Gastrocnemius medialis (tissue), 4 donors: Measurements from ENCODE around the gene KRT2. TPM values are rescaled to one million over a fixed set of nuclear protein-coding genes. Genes with fewer than 3 reads are reported as not detected.

ENCODE experiments used
- ATAC-seq, 2 donors: fragments of 150-250 bp; one replicate each; pipeline ENCODE4 v1.9.1; 2016
- DNase-seq, 2 donors: peaks; one replicate each; pipeline ENCODE4 v3.0.0-alpha.2; 2019
- H3K27ac ChIP-seq, 4 donors: fragments of 200-600 bp; sonication (generic); 1 replicate in 1 of 4; 2 replicates in 3 of 4; pipeline ENCODE4 v1.5.1; 2016 to 2018; ENCODE audit warnings: mild to moderate bottlenecking in 2 of 4, moderate library complexity in 1 of 4
- H3K27me3 ChIP-seq, 3 donors: fragments of 200-600 bp; sonication (generic) in 2 of 3; 1 replicate in 1 of 3; 2 replicates in 2 of 3; pipeline versions ENCODE4 v1.5.1 to v1.6.0; 2016 to 2019; ENCODE audit warnings: mild to moderate bottlenecking in 1 of 3, moderate library complexity in 1 of 3
- H3K36me3 ChIP-seq, 2 donors: fragments of 200-600 bp; sonication (generic) in 1 of 2; one replicate each; pipeline ENCODE4 v1.5.1; 2017 to 2018
- H3K4me1 ChIP-seq, 2 donors: fragments of 200-600 bp; sonication (generic) in 1 of 2; one replicate each; pipeline ENCODE4 v1.5.1; 2016 to 2017; ENCODE audit warnings: mild to moderate bottlenecking in 2 of 2
- H3K4me3 ChIP-seq, 4 donors: fragments of 200-600 bp; sonication (generic) in 3 of 4; 1 replicate in 1 of 4; 2 replicates in 3 of 4; pipeline ENCODE4 v1.5.1; 2016 to 2019; ENCODE audit warnings: mild to moderate bottlenecking in 2 of 4
- H3K9me3 ChIP-seq, 3 donors: fragments of 200-600 bp; sonication (generic) in 2 of 3; 1 replicate in 1 of 3; 2 replicates in 2 of 3; pipeline ENCODE4 v1.5.1; 2016 to 2019
- POLR2A ChIP-seq, 2 donors: fragments of 450-650 bp; IDR thresholded peaks; one replicate each; pipeline ENCODE4 v1.6.1; 2017; ENCODE audit warnings: antibody characterized with exemption in 2 of 2, mild to moderate bottlenecking in 2 of 2, moderate library complexity in 2 of 2
- in situ Hi-C, 4 donors: fragments of 200-750 bp; cut with MboI; loops; one replicate each; pipeline versions ENCODE4 v1.15.0 to v1.8.0; 2017; ENCODE audit warnings: low sequenced_read_pairs in 4 of 4
- intact Hi-C: fragments of 100-400 bp; cut with DNase I; formaldehyde crosslinking; loops from one replicate; pipeline ENCODE4 v1.15.1; 2023; ENCODE audit warnings: low total_unique reads
- total RNA-seq, 4 donors: library from RNA; depleted of rRNA; stranded (reverse); fragments of >200 nt; gene quantifications; one replicate each; pipeline versions ENCODE4 v1.1.0 to v1.2.3, GENCODE V29; 2016
- TF ChIP-seq, protein P1 (sequence below), 5 experiments: fragments of 450-650 bp in 3 of 5; fragments of 200-600 bp in 2 of 5; sonication (generic) in 2 of 5; IDR thresholded peaks in 4 of 5; conservative IDR thresholded peaks in 1 of 5; 1 replicate in 4 of 5; 2 replicates in 1 of 5; pipeline ENCODE4 v1.5.1; 2016 to 2019; ENCODE audit warnings: antibody characterized with exemption in 5 of 5, mild to moderate bottlenecking in 3 of 5, moderate library complexity in 3 of 5

The KRT2 gene
- total RNA-seq, 4 donors from 2014 or later, result not detected

GRCh38 chr12:52673713-52674432, 21.9 kb upstream of the KRT2 start:
- ATAC-seq (no peak), DNase-seq (no peak)
- Histone ChIP-seq H3K36me3 (no peaks in the 10 kb centered on the region), H3K27ac (no peak overlapping the region), H3K4me3 (no peak overlapping the region), H3K9me3 (no peaks in the 10 kb centered on the region), H3K4me1 (no peaks in the 10 kb centered on the region), H3K27me3 (peaks cover 0 to 4% (median 0%) of the 10 kb centered on the region in 3 donors)
- intact Hi-C loops (no loop called here), in situ Hi-C loops (no loop called here)
- no peak for TF ChIP-seq POLR2A (IDR thresholded peaks at IDR 0.05)
- TF ChIP-seq, protein P1, sequence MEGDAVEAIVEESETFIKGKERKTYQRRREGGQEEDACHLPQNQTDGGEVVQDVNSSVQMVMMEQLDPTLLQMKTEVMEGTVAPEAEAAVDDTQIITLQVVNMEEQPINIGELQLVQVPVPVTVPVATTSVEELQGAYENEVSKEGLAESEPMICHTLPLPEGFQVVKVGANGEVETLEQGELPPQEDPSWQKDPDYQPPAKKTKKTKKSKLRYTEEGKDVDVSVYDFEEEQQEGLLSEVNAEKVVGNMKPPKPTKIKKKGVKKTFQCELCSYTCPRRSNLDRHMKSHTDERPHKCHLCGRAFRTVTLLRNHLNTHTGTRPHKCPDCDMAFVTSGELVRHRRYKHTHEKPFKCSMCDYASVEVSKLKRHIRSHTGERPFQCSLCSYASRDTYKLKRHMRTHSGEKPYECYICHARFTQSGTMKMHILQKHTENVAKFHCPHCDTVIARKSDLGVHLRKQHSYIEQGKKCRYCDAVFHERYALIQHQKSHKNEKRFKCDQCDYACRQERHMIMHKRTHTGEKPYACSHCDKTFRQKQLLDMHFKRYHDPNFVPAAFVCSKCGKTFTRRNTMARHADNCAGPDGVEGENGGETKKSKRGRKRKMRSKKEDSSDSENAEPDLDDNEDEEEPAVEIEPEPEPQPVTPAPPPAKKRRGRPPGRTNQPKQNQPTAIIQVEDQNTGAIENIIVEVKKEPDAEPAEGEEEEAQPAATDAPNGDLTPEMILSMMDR (IDR thresholded peaks at IDR 0.05 in 4 of 5, conservative IDR thresholded peaks at IDR 0.05 in 1 of 5), result no peak

GRCh38 chr12:52673217-52673616, 21.2 kb upstream of the KRT2 start:
- Histone ChIP-seq H3K27ac (no peak overlapping the region), H3K9me3 (no peaks in the 10 kb centered on the region), H3K4me1 (no peaks in the 10 kb centered on the region), H3K36me3 (no peaks in the 10 kb centered on the region), H3K4me3 (no peak overlapping the region), H3K27me3 (peaks cover 0 to 4% (median 0%) of the 10 kb centered on the region in 3 donors)
- intact Hi-C loops (no loop called here), in situ Hi-C loops (no loop called here)
- ATAC-seq, result no peak
- TF ChIP-seq, protein P1 (IDR thresholded peaks at IDR 0.05 in 4 of 5, conservative IDR thresholded peaks at IDR 0.05 in 1 of 5), result no peak
- TF ChIP-seq POLR2A (IDR thresholded peaks at IDR 0.05), result no peak
- no peak for DNase-seq

GRCh38 chr12:52672321-52672933, 20.4 kb upstream of the KRT2 start:
- H3K27me3 ChIP-seq, result peaks cover 0 to 4% (median 0%) of the 10 kb centered on the region in 3 donors
- intact Hi-C loops, result no loop called here
- no peak for ATAC-seq
- H3K9me3 ChIP-seq, result no peaks in the 10 kb centered on the region
- H3K4me1 ChIP-seq, result no peaks in the 10 kb centered on the region
- H3K4me3 ChIP-seq, result no peak overlapping the region
- no peak for DNase-seq
- no peak overlapping the region for H3K27ac ChIP-seq
- in situ Hi-C loops, result no loop called here
- no peaks in the 10 kb centered on the region for H3K36me3 ChIP-seq
- TF ChIP-seq, protein P1 (IDR thresholded peaks at IDR 0.05 in 4 of 5, conservative IDR thresholded peaks at IDR 0.05 in 1 of 5), result no peak
- no peak for TF ChIP-seq POLR2A (IDR thresholded peaks at IDR 0.05)

GRCh38 chr12:52670961-52671360, 18.9 kb upstream of the KRT2 start:
- no peak for DNase-seq
- Histone ChIP-seq H3K4me1 (no peaks in the 10 kb centered on the region), H3K27me3 (peaks cover 0 to 4% (median 0%) of the 10 kb centered on the region in 3 donors), H3K9me3 (no peaks in the 10 kb centered on the region), H3K27ac (no peak overlapping the region), H3K36me3 (no peaks in the 10 kb centered on the region), H3K4me3 (no peak overlapping the region)
- TF ChIP-seq, protein P1 (IDR thresholded peaks at IDR 0.05 in 4 of 5, conservative IDR thresholded peaks at IDR 0.05 in 1 of 5), result no peak
- no peak for TF ChIP-seq POLR2A (IDR thresholded peaks at IDR 0.05)
- no peak for ATAC-seq
- in situ Hi-C loops (no loop called here), intact Hi-C loops (no loop called here)
